ENCODE measurements around the gene KLHDC3. TPM values are rescaled to one million over a fixed set of nuclear protein-coding genes. Genes with fewer than 3 reads are reported as not detected.
"Not testable (repeated sequence)": the region's sequence is repeated elsewhere in the genome, so short reads cannot be mapped to it uniquely, and the experiment has no call there.

KLHDC3 gene
- total RNA-seq, 1 donor from 2014 or later, result 70.3 TPM

DNA sequence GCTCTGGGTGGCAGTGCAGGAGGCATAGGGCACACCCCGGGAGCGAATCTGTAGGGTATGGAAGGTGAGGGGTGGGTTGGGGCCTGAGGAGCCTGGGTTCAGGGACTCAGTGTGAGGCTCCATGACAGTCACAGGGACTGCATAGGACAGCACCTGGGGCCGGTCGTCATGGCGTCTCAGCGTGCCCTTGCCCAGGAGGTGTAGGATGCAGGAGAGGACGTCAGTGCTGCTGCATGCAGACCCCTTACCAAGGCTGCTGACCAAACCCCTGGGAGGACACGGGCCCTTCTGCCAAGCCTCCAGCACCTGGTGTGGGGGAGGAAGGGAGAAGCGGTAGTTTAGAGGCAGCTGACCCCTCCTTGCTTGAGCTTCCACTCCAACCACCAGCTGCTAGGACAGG, 23.7 kb downstream of the KLHDC3 start:
- Histone ChIP-seq H3K4me3 (ENCODE audit: low read depth, low read length) (no peak overlapping the region), H3K27me3 (ENCODE audit: control insufficient read depth, insufficient read depth, low read length) (no peaks in the 10 kb centered on the region), H3K36me3 (ENCODE audit: control insufficient read depth, insufficient read depth, low read length) (peaks cover 7% of the 10 kb centered on the region)
- TF ChIP-seq, protein P1, sequence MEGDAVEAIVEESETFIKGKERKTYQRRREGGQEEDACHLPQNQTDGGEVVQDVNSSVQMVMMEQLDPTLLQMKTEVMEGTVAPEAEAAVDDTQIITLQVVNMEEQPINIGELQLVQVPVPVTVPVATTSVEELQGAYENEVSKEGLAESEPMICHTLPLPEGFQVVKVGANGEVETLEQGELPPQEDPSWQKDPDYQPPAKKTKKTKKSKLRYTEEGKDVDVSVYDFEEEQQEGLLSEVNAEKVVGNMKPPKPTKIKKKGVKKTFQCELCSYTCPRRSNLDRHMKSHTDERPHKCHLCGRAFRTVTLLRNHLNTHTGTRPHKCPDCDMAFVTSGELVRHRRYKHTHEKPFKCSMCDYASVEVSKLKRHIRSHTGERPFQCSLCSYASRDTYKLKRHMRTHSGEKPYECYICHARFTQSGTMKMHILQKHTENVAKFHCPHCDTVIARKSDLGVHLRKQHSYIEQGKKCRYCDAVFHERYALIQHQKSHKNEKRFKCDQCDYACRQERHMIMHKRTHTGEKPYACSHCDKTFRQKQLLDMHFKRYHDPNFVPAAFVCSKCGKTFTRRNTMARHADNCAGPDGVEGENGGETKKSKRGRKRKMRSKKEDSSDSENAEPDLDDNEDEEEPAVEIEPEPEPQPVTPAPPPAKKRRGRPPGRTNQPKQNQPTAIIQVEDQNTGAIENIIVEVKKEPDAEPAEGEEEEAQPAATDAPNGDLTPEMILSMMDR (IDR thresholded peaks at IDR 0.05; ENCODE audit: insufficient read depth, low read length, poor library complexity, severe bottlenecking), result no peak
- DNase-seq (ENCODE audit: low read depth), result no peak

DNA sequence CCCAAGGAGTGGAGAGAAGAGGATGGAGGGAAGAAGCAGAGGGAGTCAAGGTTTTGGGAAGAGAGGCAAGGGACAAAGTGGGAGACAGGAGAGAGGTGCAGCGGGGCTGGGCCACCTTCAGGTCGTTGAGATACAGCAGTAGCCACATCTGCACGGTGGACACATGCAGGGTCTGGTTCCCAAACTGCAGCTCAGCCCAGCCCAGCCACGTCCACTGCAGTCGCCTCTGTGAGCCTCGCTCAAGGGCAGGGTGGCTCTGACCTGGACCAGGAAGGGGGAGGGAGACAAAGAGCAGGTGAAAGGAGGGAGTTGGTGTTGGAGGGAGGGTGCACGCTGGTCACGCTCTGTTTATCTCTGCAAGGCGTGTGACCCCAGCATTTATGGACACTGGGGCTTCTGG, 24.7 kb downstream of the KLHDC3 start:
- TF ChIP-seq, protein P1 (IDR thresholded peaks at IDR 0.05; ENCODE audit: insufficient read depth, low read length, poor library complexity, severe bottlenecking), result no peak
- DNase-seq (ENCODE audit: low read depth), result no peak
- peaks cover 7% of the 10 kb centered on the region for H3K36me3 ChIP-seq (ENCODE audit: control insufficient read depth, insufficient read depth, low read length)
- no peaks in the 10 kb centered on the region for H3K27me3 ChIP-seq (ENCODE audit: control insufficient read depth, insufficient read depth, low read length)
- no peak overlapping the region for H3K4me3 ChIP-seq (ENCODE audit: low read depth, low read length)

DNA sequence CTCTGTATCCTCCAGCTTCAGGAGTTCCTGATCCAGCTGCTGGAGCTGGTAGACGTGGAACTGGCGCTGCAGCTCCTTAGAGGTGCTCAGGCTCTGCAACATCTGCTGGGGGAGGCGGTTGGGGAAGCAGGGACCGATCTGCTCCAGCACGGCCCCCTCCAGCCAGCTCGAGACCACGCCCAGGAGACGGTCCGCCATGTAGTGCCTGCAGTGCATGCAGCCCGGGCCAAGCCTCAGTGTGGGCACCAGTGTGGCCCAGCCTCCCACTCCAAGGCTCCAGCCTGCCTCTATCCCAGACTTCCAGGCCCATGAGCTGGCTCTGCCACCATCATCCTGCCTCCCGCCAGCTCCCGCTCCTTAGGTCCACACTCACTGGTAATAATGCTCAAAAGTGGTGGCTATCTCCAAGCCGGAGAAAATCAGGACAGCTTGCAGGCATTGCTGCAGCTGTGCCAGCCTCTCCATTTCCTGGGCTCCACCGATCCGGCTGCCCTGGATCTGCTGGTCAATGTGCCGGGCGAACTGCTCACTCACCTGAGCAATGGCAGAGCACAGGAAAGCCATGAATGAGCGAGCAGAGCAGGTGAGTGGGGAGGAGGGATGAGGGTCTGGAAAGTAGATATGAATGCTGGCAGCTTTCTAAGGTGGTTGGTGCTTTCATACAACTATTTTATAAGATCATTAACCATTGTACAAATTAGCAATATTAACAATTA, 26.7 kb downstream of the KLHDC3 start:
- Histone ChIP-seq H3K27me3 (ENCODE audit: control insufficient read depth, insufficient read depth, low read length) (no peaks in the 10 kb centered on the region), H3K4me3 (ENCODE audit: low read depth, low read length) (no peak overlapping the region), H3K36me3 (ENCODE audit: control insufficient read depth, insufficient read depth, low read length) (peaks cover 7% of the 10 kb centered on the region)
- no peak for DNase-seq (ENCODE audit: low read depth)
- TF ChIP-seq, protein P1 (IDR thresholded peaks at IDR 0.05; ENCODE audit: insufficient read depth, low read length, poor library complexity, severe bottlenecking), result no peak

DNA sequence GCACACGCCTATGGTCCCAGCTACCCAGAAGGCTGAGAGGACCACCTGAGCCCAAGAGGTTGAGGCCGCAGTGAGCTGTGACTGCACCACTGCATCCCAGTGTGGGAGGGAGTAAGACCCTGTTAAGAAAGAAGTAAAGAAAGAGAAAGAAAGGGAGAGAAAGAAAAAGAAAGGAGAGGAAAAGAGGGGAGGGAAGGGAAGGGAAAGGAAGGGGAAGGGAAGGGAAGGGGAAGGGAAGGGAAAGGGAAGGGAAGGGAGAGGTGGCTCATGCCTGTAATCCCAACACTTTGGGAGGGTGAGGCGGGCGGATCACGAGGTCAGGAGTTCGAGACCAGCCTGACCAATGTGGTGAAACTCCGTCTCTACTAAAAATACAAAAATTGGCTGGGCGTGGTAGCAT, 27.4 kb downstream of the KLHDC3 start:
- H3K36me3 ChIP-seq (ENCODE audit: control insufficient read depth, insufficient read depth, low read length); DNase-seq (ENCODE audit: low read depth); H3K27me3 ChIP-seq (ENCODE audit: control insufficient read depth, insufficient read depth, low read length); H3K4me3 ChIP-seq (ENCODE audit: low read depth, low read length): not testable (repeated sequence)

DNA sequence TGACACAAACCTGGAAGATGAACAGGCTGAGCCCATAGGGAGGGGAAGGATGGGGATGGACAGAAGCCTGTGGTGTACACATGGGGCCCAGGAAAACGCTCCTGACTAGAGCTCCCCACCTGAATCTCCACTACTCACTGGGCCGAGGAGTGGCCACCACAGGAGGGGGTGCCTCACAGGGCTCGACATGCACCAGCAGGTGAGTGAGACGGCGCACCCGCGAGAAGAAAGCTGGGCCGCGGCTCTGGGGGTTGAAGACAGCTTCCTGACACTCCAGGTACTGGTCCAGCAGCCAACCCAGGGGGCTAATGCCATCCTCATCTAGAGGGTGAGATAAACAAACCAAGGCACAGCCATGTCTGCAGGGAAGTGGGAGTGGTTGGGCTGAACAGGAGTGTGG, 29.3 kb downstream of the KLHDC3 start:
- H3K36me3 ChIP-seq (ENCODE audit: control insufficient read depth, insufficient read depth, low read length), result peaks cover 5% of the 10 kb centered on the region
- H3K27me3 ChIP-seq (ENCODE audit: control insufficient read depth, insufficient read depth, low read length), result no peaks in the 10 kb centered on the region
- TF ChIP-seq, protein P1 (IDR thresholded peaks at IDR 0.05; ENCODE audit: insufficient read depth, low read length, poor library complexity, severe bottlenecking), result no peak
- H3K4me3 ChIP-seq (ENCODE audit: low read depth, low read length), result no peak overlapping the region
- no peak for DNase-seq (ENCODE audit: low read depth)

DNA sequence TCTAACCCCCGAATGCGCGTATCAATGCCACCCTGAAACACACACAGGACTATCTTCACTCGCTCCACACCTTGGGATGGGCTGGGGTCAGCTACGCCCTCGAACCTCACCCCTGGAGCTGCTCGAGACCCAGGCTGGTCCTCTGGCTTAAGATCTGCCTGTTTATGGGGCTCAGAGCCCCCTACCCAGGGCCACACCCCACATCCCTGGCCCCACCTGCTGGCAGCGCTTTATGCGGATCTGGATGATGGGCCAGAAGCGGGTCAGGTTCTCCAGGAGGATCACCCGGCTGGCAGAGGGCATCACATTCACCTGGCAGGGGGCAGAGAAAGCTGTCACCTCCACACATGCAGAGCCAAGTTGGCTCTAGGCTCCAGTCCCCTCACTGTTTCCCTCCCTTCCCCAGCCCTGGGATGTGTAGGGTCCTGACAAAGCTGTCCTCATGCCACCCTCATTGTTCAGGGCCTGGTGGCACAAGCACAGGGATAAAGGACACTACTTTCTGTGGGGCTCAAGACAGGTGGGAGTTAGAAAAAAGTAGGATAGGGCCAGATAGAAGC, 31.4 kb downstream of the KLHDC3 start:
- no peak for DNase-seq (ENCODE audit: low read depth)
- no peak overlapping the region for H3K4me3 ChIP-seq (ENCODE audit: low read depth, low read length)
- TF ChIP-seq, protein P1 (IDR thresholded peaks at IDR 0.05; ENCODE audit: insufficient read depth, low read length, poor library complexity, severe bottlenecking), result no peak
- peaks cover 4% of the 10 kb centered on the region for H3K36me3 ChIP-seq (ENCODE audit: control insufficient read depth, insufficient read depth, low read length)
- no peaks in the 10 kb centered on the region for H3K27me3 ChIP-seq (ENCODE audit: control insufficient read depth, insufficient read depth, low read length)

All from kidney epithelial cell (primary cell).